ENCODE data around the gene CIRBP. TPM values are rescaled to one million over a fixed set of nuclear protein-coding genes. Genes with fewer than 3 reads are reported as not detected.

Gene CIRBP
- total RNA-seq, 1 donor from 2014 or later: 370 TPM

GRCh38 chr19:1309977-1310852, 41.1 kb downstream of the CIRBP start:
- H3K4me3 ChIP-seq (ENCODE audit: low read depth, low read length): no peak overlapping the region
- DNase-seq (ENCODE audit: low read depth): no peak
- H3K36me3 ChIP-seq (ENCODE audit: control insufficient read depth, insufficient read depth, low read length): no peaks in the 10 kb centered on the region
- FAIRE-seq: no peak
- no peak for TF ChIP-seq CTCF (IDR thresholded peaks at IDR 0.05; ENCODE audit: insufficient read depth, low read length, severe bottlenecking)
- H3K27me3 ChIP-seq (ENCODE audit: control insufficient read depth, insufficient read depth, low read length): no peaks in the 10 kb centered on the region

GRCh38 chr19:1310853-1311180, 41.7 kb downstream of the CIRBP start:
- Histone ChIP-seq H3K4me3 (ENCODE audit: low read depth, low read length) (no peak overlapping the region), H3K27me3 (ENCODE audit: control insufficient read depth, insufficient read depth, low read length) (no peaks in the 10 kb centered on the region), H3K36me3 (ENCODE audit: control insufficient read depth, insufficient read depth, low read length) (no peaks in the 10 kb centered on the region)
- TF ChIP-seq CTCF (IDR thresholded peaks at IDR 0.05; ENCODE audit: insufficient read depth, low read length, severe bottlenecking): no peak
- DNase-seq (ENCODE audit: low read depth) (no peak), FAIRE-seq (no peak)

GRCh38 chr19:1311543-1312091, 42.5 kb downstream of the CIRBP start:
- Histone ChIP-seq H3K27me3 (ENCODE audit: control insufficient read depth, insufficient read depth, low read length) (peaks cover 7% of the 10 kb centered on the region), H3K36me3 (ENCODE audit: control insufficient read depth, insufficient read depth, low read length) (no peaks in the 10 kb centered on the region), H3K4me3 (ENCODE audit: low read depth, low read length) (no peak overlapping the region)
- DNase-seq (ENCODE audit: low read depth): no peak
- TF ChIP-seq CTCF (IDR thresholded peaks at IDR 0.05; ENCODE audit: insufficient read depth, low read length, severe bottlenecking): no peak
- no peak for FAIRE-seq

GRCh38 chr19:1312767-1313694, 43.9 kb downstream of the CIRBP start:
- no peak overlapping the region for H3K4me3 ChIP-seq (ENCODE audit: low read depth, low read length)
- H3K27me3 ChIP-seq (ENCODE audit: control insufficient read depth, insufficient read depth, low read length): peaks cover 8% of the 10 kb centered on the region
- no peak for TF ChIP-seq CTCF (IDR thresholded peaks at IDR 0.05; ENCODE audit: insufficient read depth, low read length, severe bottlenecking)
- no peak for FAIRE-seq
- no peaks in the 10 kb centered on the region for H3K36me3 ChIP-seq (ENCODE audit: control insufficient read depth, insufficient read depth, low read length)
- peak; percentile 63 for DNase-seq (ENCODE audit: low read depth)

- Histone ChIP-seq H3K4me3 (ENCODE audit: low read depth, low read length) (no peak overlapping the region), H3K27me3 (ENCODE audit: control insufficient read depth, insufficient read depth, low read length) (peaks cover 10% of the 10 kb centered on the region), H3K36me3 (ENCODE audit: control insufficient read depth, insufficient read depth, low read length) (no peaks in the 10 kb centered on the region)
- no peak for TF ChIP-seq CTCF (IDR thresholded peaks at IDR 0.05; ENCODE audit: insufficient read depth, low read length, severe bottlenecking)
- DNase-seq (ENCODE audit: low read depth) (peak; percentile 54), FAIRE-seq (no peak)
These were observed 44.8 kb downstream of the CIRBP start for GRCh38 chr19:1313695-1314613.

All from bronchial epithelial cell (primary cell).